ENCODE measurements around the gene ONECUT3.
A peak's percentile ranks its signal among the peaks of the same experiment; 100 is the strongest.
"Not testable (repeated sequence)": the region's sequence is repeated elsewhere in the genome, so short reads cannot be mapped to it uniquely, and the experiment has no call there.

Gene ONECUT3

DNA sequence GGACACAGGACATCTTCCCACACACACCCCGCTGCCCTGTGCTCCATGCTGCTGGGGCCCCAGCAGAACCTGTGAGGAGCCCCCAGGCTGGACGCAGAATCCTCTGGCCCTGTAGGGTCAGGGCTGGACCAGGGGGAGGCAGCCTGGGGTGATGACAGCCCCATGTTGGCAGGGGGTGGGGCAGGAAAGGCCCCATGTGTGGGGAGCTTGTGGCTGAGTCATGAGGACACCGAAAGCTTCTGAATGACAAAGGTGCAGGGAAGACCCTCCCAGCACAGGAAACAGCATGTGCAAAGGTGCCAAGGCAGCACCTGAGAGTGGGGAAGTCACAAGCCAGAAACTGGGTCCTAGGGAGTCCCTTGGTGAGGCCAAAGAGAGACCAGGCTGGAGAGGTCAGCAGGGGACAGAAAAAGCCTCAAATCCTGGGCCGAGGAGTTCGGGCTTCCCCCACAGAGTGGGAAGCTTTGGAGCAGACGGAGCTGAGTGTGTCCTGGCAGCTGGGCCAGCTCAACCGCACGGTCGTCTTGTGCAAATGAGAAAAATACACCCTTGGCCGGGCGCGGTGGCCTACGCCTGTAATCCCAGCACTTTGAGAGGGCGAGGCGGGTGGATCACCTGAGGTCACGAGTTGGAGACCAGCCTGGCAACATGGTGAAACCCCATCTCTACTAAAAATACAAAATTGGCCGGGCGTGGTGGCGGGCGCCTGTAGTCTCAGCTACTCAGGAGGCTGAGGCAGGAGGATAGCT lies 41.3 kb downstream of the ONECUT3 start:
- no peak for DNase-seq (ENCODE audit: low read depth in 2 of 2)

DNA sequence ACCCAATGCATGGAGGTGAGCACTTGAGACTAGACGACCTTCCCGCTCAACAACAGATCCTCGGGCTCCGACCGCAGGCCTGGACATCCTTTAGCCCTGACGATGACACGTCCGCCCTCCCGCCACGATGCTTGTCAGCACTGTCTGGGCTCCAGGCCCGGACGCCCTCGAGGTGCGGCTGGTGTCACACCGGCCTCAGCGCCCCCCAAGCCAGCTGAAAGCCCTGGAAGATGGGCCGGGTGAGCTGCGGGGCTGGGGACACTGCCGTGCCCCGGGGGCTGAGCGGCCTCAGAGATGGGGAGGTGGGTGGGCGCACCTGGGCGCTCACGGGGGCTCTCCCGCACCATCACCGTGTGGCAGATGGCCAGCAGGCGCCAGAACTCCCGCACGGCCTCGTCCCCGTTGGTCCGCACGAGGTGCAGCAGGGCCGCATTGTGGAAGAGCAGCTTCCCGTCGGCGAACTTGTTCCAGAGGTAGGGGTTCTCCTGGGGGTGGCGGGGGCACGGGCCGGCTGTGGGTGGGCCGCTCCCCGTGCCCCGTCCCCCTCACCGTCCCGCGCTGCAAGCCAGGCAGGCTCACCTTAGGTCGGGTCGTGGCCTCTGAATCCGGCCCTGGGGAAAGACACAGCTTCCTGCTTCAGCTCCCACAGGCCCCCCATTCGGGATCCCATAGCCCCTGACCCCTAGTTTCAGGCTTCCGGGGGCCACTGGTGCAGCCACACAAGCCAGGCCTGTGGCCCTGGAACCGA lies 43.3 kb downstream of the ONECUT3 start:
- no peak for DNase-seq (ENCODE audit: low read depth in 2 of 2)

DNA sequence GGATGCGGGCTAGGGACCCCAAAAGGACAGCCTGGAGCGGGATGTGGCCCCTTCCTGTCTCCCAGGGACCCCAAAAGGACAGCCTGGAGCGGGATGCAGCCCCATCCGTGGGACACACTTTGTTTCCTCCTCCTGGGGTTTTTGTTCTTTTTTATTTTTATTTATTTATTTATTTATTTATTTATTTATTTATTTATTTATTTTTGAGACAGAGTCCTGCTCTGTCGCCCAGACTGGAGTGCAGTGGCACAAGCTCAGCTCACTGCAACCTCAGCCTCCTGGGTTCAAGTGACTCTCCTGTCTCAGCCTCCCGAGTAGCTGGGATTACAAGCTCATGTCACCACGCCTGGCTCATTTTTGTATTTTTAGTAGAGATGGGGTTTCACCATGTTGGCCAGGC lies 44.0 kb downstream of the ONECUT3 start:
- not testable (repeated sequence) for DNase-seq (ENCODE audit: low read depth in 2 of 2)

DNA sequence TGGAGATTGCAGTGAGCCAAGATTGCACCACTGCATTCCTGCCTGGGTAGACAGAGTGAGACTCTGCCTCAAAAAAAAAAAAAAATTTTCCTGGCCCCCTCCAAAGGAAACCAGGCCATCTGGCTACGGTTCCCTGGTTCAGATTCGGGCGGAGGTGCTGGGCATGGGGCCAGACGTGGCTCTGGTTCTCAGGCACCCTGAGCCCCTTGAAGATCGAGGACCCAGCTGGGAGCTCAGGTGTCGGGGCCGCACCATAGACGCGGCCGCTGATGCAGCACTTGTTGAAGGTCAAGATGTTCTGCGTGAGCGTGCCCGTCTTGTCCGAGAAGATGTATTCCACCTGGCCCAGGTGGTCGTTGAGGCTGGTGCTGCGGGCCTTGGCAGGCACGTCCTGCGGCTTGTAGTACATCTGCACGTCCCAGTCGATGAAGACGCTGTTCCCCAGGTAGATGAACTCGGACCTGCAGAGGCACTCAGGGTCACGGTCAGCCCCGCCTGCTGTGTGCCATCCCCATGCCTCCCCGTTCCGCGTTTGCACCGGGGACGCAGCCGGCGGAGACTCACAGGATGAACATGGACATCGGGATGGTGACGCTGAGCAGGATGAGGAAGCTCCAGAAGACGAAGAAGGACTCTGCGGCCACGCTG lies 46.5 kb downstream of the ONECUT3 start:
- DNase-seq (ENCODE audit: low read depth in 2 of 2) = no peak

DNA sequence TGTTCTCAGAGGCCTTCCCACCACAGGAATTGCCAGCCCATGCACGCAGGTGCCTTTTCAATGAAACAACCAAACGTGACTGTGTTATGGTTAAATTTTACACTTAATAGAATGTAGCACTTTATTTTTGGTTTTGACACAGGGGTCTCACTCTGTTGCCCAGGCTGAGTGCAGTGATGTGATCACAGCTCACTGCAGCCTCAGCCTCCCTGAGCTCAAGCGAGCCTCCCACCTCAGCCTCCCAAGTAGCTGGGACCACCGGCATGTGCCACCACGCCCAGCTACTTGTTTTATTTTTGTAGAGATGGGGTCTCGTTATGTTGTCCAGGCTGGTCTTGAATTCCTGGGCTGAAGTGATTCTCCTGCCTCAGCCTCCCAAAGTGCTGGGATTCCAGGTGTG lies 51.6 kb downstream of the ONECUT3 start:
- DNase-seq (ENCODE audit: low read depth in 2 of 2) = no peak

DNA sequence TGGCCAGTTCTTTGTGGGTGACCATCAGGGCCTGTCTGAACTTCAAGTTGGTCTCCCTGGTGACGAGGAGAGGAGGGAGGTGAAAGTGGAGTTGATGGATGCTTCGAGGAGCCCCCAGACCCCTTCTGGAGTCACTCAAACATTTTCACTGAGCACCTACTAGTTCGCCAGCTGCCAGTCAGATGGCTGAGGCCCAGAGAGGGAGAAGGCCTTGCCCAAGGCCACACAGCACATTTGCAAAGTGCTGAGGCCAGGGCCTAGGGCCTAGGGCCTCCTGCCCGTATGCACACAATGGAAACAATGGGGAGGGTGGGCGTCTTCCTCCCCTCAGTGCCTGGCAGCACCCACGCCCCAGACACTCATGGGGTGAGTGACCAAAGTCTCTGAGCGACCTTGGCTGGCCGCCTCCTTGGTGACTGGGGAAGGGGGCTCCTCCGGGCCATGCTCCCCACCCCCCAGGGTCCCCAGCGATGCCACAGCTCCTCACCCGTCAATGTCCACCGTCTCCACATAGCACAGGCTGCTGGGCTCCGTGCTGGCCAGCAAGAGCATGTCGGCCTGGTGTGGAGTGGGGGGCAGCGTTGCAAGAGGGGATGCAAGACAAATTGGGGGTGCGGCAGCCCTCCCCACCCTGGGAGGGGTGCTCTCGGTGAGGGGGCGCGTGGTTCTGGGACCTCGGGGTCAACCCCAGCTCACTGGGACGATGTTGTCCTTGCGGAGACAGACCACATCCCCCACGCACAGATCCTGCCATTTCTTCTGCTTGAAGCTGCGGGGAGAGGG lies 52.3 kb downstream of the ONECUT3 start:
- DNase-seq (ENCODE audit: low read depth in 2 of 2) = no peak

DNA sequence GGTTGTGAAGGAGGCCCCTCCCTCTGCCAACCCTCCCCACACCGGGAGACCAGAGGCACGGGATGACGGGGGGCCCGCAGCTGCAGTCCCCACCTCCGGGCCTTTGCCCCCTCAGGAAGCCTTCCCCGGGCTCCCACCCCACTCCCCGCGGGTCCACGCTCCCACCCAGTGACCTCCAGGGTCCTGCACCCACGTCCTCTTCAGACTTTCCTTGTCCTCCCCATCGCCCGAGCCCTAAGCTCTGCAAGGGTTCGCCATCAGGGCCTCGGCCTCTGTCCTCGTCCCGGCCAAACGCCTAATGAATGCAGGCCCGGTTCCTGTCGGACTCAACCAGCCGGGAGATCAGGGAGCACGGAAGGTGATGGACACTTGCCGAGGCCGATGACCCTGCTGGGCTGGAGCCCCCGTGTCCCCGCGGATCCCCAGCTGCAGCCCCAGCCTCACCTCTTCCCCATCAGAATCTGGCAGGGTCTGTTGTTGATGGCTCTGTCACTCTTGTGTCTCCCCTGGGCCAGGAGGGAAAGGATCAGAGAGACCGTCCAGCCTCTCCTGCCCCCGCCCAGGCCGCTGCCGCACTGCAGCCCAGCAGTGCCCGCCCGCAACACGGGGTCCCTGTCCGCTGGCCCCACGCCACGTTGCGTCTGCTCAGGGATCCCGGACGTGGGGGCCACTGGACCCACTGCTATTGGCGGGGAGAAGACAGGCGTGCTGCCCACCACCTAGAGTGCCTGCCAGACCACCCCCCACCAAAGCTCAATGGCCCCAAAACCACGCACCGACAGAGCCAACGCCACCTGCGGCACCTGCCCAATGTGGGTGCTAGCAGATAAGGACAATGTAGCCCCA lies 53.1 kb downstream of the ONECUT3 start:
- DNase-seq (ENCODE audit: low read depth in 2 of 2) = no peak

DNA sequence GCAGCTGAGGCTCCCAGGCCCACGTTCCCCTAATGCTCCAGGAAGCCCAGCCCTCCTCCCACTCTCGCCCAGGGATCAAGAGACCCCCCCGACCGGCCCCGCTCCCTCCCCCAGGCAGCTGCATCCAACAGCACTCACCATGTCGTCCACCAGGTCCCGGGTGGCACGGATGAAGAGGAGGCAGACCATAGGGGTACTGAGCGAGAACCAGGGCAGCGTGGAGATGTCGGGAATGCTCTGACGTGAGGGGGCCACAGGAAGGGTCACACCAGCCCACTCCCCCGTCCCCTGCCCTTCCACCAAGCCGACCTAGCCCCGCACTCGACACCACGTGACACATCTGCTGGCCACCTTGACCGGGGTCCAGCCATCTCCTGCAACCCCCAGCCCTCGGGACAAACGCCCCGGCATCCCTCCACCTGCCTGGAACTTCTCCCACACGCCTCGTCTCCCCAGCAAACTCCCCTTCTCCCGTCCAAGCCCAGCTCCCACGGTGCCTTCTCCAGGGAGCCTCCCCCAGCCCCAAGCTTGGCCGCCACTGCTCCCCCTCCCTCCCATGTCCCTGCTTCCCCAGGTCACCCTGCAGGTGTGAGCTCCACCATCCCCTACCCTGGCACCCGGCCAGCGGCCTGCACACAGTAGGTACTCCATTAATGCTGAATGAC lies 53.9 kb downstream of the ONECUT3 start:
- no peak for DNase-seq (ENCODE audit: low read depth in 2 of 2)

DNA sequence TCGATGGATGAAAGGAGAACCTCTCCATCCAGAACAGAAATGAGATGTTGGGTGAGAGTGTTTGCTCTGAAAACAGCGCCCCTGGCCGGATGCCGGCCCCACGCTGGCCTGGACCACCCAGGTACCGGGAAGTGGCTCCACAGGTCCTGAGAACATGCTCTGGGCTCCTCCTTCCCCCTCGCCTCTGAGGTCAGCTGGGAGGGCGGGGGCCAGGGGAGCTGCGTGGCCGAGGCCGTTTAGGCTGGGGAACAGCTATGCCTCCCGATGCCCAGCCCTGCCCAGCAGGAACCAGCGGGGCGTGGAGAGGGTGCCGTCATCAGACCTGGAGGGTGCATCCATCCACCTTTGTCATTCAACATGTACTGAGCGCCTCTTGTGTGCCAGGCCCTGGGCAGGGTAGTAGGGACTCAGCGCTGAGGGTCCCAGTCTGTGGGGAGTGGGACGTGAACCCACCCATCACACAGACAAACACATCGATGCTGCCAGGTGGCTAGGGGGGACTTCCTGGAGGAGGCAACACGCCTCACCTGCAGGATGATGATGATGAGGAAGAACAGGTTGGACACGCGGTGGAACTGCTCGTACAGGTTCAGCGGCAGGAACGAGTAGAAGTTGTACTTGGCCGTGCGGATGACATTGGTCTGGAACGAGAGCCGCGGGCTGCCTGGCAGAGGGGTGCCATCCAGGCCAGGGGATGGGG lies 54.5 kb downstream of the ONECUT3 start:
- no peak for DNase-seq (ENCODE audit: low read depth in 2 of 2)

DNA sequence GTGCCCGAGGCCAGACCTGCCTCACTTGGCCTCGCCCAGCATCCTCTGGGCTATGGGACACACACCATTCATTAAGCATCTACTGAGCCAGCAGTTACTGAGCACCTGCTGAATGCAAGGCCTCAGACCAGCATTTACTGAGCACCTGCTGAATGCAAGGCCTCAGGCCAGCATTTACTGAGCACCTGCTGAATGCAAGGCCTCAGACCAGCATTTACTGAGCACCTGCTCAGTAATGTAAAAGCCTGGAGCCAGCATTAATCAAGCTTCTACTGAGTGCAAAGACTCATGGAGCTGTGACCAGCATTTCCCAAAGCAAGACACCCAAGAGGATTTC lies 55.1 kb downstream of the ONECUT3 start:
- DNase-seq (ENCODE audit: low read depth in 2 of 2) = no peak

DNA sequence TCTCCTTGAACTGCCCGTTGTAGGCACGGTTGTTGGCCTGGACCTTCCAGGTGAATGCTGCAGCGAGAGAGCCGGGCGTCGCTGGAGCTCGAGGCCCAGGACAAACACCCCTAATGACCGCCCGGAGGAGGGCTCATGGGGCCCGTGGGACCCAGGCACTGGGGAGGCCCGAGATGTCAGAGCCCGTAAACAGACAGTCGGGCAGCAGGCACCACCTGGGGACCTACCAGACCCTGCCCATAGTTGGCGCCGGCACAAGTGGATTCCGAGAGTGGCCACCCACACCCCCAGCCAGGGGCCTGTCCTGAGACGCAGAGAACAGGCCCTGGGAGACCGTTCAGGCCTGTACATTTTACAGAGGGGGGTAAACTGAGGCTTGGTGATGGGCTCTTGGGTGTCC lies 56.4 kb downstream of the ONECUT3 start:
- no peak for DNase-seq (ENCODE audit: low read depth in 2 of 2)

DNA sequence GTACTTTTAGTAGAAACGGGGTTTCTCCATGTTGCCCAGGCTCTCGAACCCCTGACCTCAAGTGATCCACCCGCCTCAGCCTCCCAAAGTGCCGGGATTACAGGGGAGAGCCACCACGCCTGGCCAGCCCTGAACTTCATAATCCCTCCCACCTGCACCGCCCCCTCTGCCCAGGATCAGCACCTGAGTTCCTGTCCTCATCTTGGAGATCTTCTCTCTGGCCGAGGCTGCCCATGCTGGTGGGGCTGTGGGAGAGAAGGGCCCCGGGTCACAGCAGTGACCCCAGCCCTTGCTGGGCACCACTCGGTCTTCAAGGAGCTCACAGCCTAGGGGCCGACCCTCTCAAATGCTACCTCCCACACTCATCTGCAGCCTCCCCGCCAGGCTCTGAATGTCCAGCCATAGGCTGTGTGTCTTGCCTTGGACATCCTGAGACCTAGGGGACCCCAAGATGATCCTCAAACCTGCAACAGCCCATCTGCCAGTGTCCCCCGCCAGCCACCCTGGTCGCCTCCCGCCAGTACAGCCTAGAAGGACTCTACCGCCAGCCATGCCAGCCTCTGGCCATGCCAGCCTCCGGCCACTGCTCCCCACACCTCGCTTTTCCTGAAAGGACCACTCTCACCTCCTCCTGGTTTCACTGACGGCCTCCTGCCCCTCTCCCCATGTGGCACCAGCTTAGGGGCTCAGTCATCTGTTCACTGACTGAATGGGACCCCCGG lies 57.3 kb downstream of the ONECUT3 start:
- DNase-seq (ENCODE audit: low read depth in 2 of 2) = no peak

DNA sequence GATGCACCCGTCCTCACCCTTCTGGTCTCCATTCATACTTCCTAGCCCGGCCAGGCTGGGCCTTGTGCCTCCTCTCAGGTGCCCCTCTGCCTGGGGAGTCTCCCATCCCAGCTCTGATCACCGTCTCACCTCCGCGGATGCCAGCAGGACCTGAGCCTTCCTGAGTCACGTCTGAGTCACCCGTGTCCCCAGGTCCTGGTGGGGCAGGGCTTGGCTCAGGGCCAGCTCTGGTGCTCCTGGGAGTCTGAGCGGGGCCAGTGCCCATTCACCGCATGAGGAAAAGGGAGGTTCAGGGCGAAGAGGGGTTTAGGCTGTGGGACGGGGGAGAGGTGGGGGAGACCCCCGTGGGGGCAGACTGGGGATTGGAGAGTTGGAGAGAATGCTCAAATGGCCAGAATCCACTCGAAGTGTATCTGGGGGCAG lies 58.2 kb downstream of the ONECUT3 start:
- peak; percentile 23 to 26 for DNase-seq (ENCODE audit: low read depth in 2 of 2)

DNA sequence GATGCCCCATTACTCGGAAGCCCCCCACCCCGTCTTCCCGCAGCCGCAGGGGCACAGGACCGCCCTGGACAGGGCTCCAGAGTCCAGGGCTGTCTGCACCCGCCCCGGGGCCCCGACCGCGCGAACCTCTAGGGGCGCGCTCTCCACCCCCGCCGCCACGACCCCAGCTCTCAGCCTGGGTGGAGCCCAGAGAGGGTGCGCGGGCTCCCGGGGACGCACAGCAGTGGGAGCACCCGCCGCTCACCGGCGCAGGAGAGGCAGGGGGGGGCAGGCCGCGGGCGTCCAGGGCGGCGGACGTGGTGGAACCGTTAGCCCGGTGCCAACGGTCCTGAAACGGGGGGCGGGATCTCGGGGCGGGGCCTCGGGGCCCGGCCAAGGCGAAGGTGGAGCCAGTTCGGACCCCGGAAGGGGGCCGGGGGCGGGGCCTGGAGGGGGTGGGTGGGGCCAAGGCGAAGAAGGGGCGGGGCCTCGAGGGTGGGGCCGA lies 58.7 kb downstream of the ONECUT3 start, which contains the start of gene ATP8B3:
ATP8B3 (minus strand) TSS at position 335 of the 484 bp plus-strand sequence. CDS start 540 bp downstream, outside the sequence.
- no peak for DNase-seq (ENCODE audit: low read depth in 2 of 2)

DNA sequence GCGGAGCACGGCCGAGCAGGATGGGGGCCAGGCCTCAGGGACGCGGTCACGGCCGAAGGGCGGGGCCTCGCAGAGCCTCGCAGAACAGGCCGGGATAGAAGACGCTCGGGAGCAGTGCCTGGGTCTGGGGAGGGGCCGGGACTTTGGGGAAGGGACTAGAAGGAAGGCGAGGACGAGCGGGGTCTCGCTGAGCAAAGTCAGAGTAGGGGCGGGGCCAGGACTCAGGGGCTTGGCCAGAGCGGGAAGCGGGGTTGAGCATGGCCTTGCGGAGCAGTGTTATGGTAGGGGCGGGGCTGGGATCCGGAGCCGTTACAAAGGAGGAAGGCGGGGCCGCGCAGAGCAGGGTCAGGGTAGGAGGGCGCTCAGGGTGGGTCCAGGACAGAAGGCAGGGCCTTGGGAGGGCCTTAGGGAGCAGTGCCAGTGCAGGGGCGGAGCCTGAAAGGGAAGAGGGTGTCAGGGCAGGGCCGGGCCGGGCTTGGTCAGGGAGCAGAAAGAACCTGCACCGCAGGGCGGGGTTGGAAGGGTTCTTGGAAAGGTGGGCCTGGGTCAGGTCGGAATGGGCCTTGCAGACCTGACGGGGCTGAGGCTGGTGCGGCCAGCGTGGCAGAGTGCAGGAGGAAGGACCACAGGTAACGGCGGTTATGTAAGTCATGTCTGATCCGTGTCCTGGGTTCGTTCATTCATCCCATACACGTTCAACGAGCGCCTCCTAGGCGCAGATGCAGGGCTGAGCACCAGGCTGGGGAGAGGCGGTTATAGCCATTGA lies 59.3 kb downstream of the ONECUT3 start:
- peak; percentile 65 to 80 for DNase-seq (ENCODE audit: low read depth in 2 of 2)

DNA sequence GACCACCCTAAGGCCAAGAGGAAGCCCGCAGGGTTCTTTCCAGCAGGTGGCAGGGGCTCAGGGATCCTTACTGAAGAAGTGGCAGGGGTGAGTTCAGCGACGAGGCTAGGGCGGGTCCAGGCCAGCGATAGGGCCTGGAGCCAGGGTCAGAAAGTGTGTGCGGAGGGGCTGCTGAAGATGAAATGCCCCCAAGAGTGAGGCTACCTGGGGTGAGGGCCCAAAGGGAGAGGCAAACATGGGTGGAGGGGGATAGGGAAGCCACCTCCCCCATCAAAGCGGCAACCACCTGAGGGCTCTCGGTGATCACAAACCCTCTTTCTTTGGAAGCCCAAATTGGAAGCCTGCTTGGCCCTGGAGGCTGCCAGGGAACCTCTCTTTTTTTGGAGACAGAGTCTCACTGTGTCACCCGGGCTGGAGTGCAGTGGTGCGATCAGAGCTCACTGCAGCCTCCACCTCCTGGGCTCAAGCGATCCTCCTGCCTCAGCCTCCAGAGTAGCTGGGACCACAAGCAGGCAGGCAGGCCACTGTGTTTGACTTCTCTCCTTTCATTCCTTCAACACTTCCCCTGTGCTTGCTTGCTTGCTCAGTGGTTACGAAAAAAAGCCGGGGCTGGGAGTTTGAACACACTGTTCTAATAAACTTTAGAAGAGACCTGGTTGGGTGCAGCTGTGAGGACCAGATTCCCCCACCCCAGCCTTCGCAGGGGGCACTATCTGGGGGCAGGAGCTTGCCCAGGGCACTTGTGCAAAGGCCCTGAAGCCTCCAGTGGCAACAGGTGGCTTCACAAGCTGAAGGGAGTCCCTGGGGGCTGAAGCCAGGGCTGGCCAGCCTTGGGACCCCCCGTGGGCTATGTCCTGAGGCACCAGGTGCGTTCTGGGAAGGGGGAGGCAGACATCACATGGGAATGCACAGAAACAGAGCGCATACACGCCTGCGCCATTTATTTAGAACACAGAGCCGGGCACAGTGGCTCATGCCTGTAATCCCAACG lies 60.2 kb downstream of the ONECUT3 start:
- DNase-seq (ENCODE audit: low read depth in 2 of 2) = no peak

DNA sequence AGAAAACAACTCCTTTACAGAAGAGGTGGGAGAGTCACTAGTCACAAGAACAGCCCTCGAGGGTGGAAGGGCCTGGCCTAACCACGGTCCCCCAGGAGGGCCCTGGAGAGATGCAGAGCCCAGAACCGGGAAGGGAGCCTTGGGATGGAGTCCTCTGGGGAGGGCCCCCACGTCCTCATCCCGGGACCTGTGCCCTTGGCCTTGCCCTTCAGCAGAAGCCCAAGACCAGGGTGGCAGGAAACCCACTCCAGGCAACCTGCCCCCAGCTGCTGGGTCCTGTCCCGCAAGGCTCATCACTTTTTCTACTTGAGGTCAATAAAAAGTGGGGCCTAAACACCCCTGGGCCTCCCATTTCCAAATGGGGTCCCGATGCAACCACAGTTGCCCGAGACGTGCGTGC lies 61.1 kb downstream of the ONECUT3 start:
- DNase-seq (ENCODE audit: low read depth in 2 of 2) = no peak

Measured in stimulated activated CD4-positive, alpha-beta T cell treated with anti-CD3 and anti-CD28 coated beads, Interleukin-12 subunit alpha, Interleukin-12 subunit beta, amount 100 ng/mL, for 24 hours (primary cell).